Activated T-helper 1 cell treated with anti-CD3 and anti-CD28 coated beads, Interleukin-12 subunit alpha, Interleukin-12 subunit beta, Interleukin-2, Interleukin-4 antibody, amounts not matched to agents 30 ng/mL and 10 ng/mL and 1 ng/mL, durations not matched to agents 14 hours and 24 hours and 36 hours (primary cell): ENCODE data around the gene TM4SF1. TPM values are rescaled to one million over a fixed set of nuclear protein-coding genes. Genes with fewer than 3 reads are reported as not detected.
A peak's percentile ranks its signal among the peaks of the same experiment; 100 is the strongest.

Source experiments
- DNase-seq: peaks from one replicate; pipeline ENCODE4 v3.0.0; 2021; ENCODE audit warnings: low spot score
- H3K27ac Mint-ChIP-seq: one replicate; pipeline ENCODE4 v1.8.0; 2021; ENCODE audit warnings: mild to moderate bottlenecking, mixed read lengths
- H3K27me3 Mint-ChIP-seq: one replicate; pipeline ENCODE4 v1.8.0; 2022; ENCODE audit warnings: mild to moderate bottlenecking, moderate library complexity, mixed read lengths; ENCODE audit not compliant: insufficient read depth
- H3K36me3 Mint-ChIP-seq: one replicate; pipeline ENCODE4 v1.8.0; 2021; ENCODE audit warnings: low read depth, mixed read lengths
- H3K4me1 Mint-ChIP-seq: one replicate; pipeline ENCODE4 v1.8.0; 2021; ENCODE audit warnings: low read depth, mixed read lengths
- H3K4me3 Mint-ChIP-seq: one replicate; pipeline ENCODE4 v1.8.0; 2021; ENCODE audit warnings: mild to moderate bottlenecking, moderate library complexity, mixed read lengths
- H3K9me3 Mint-ChIP-seq: one replicate; pipeline ENCODE4 v1.8.0; 2021; ENCODE audit warnings: mixed read lengths
- intact Hi-C: fragments of 100-400 bp; cut with micrococcal nuclease; formaldehyde crosslinking; loops from one replicate; pipeline ENCODE4 v1.15.1; 2024
- total RNA-seq: library from RNA; stranded (reverse); gene quantifications from 2 replicates; pipeline ENCODE4 v1.2.3, GENCODE V29; 2022

The TM4SF1 gene
- 0.13 and 0.22 TPM in 2 replicates for total RNA-seq

- intact Hi-C loops, result no loop called here
- H3K9me3 Mint-ChIP-seq, result no peaks in the 10 kb centered on the region
- no peaks in the 10 kb centered on the region for H3K36me3 Mint-ChIP-seq
- H3K4me3 Mint-ChIP-seq, result peak within 1 kb of the TSS; percentile 35
- peaks cover 6% of the 10 kb centered on the region for H3K4me1 Mint-ChIP-seq
- H3K27ac Mint-ChIP-seq, result no peak within 1 kb of the TSS
- H3K27me3 Mint-ChIP-seq, result peaks cover 5% of the 10 kb centered on the region
- DNase-seq, result no peak
These were observed at the start of gene TM4SF1 for GRCh38 chr3:149377408-149378364. TM4SF1 (minus strand) TSS chr3:149377649; CDS start chr3:149377547, 102 bp downstream.

GRCh38 chr3:149426325-149426724 is 48.9 kb upstream of the TM4SF1 start:
- Mint-ChIP-seq H3K4me1 (no peaks in the 10 kb centered on the region), H3K27me3 (peaks cover 29% of the 10 kb centered on the region), H3K27ac (no peak overlapping the region), H3K9me3 (no peaks in the 10 kb centered on the region), H3K4me3 (no peak overlapping the region), H3K36me3 (no peaks in the 10 kb centered on the region)
- no peak for DNase-seq
- intact Hi-C loops, result no loop called here

DNA sequence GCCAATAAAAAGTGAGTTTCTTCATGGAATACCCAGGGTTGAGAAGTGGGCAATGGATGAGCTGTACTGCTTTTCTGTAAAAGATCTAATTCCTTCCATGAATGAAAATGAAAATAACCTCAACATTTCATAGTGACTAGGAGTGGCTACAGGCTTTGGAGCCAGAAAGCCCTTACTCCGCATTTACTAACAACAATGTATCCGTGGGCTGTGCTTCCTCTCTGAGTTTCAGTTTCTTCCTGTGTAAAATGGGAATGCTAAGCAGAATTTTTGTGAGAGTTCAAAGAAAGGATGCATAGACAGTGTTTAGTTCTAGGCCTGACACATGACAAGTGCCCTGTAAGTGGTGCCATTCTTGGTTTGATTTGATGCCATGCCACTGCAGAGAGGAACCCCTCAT is 47.5 kb upstream of the TM4SF1 start:
- no peaks in the 10 kb centered on the region for H3K9me3 Mint-ChIP-seq
- no peak overlapping the region for H3K4me3 Mint-ChIP-seq
- H3K4me1 Mint-ChIP-seq, result no peaks in the 10 kb centered on the region
- H3K27ac Mint-ChIP-seq, result no peak overlapping the region
- no peak for DNase-seq
- H3K36me3 Mint-ChIP-seq, result no peaks in the 10 kb centered on the region
- intact Hi-C loops, result no loop called here
- H3K27me3 Mint-ChIP-seq, result peaks cover 22% of the 10 kb centered on the region

DNA sequence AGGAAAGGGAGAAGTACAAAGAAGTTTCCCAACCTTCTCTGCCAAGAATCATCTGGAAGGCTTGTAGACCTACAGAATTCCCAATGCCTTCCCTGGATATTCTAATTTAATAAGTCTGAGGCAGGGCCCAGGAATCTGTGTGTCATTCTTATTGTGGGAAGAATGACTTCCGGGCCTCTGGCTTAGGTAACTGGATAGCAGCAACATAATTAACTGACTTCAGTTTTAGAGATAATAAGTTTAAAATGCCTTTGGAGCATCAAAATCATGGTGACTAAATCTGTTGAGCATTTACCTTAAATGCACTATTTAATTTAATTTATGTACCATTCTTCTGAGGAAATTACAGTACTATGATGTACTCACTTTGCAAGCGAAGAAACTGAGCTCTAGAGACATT is 44.3 kb upstream of the TM4SF1 start:
- no peaks in the 10 kb centered on the region for H3K36me3 Mint-ChIP-seq
- H3K4me3 Mint-ChIP-seq, result no peak overlapping the region
- DNase-seq, result no peak
- peaks cover 6% of the 10 kb centered on the region for H3K4me1 Mint-ChIP-seq
- peaks cover 5% of the 10 kb centered on the region for H3K27me3 Mint-ChIP-seq
- intact Hi-C loops, result no loop called here
- H3K27ac Mint-ChIP-seq, result no peak overlapping the region
- no peaks in the 10 kb centered on the region for H3K9me3 Mint-ChIP-seq

- peaks cover under 1% of the 10 kb centered on the region for H3K9me3 Mint-ChIP-seq
- no peak for DNase-seq
- H3K4me3 Mint-ChIP-seq, result no peak overlapping the region
- intact Hi-C loops, result no loop called here
- H3K36me3 Mint-ChIP-seq, result no peaks in the 10 kb centered on the region
- H3K27ac Mint-ChIP-seq, result no peak overlapping the region
- peaks cover 3% of the 10 kb centered on the region for H3K27me3 Mint-ChIP-seq
- H3K4me1 Mint-ChIP-seq, result peaks cover 22% of the 10 kb centered on the region
These were observed 42.4 kb upstream of the TM4SF1 start for GRCh38 chr3:149419816-149420215.

DNA sequence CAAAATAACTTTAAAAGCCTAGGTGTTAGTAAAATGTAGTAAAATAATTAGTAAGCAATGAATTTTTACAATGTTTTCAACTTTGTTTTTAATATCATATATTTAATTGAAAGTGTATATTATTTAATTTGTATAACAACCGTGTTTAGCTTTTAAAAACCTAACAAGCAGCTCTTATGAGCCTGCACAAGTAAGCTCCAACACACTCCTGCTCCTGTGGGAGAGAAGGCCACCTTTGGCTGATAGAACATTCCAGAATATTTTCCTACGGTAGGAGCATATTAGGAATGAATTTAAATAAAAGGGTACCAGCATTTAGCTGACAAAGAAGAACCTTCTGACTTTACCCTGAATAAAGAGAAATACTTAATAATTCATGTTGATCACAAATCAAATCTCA is 40.3 kb upstream of the TM4SF1 start:
- Mint-ChIP-seq H3K27ac (no peak overlapping the region), H3K4me3 (no peak overlapping the region)

GRCh38 chr3:149417174-149417573 is 39.7 kb upstream of the TM4SF1 start:
- no peaks in the 10 kb centered on the region for H3K36me3 Mint-ChIP-seq
- H3K4me1 Mint-ChIP-seq, result peaks cover 29% of the 10 kb centered on the region
- intact Hi-C loops, result no loop called here
- H3K9me3 Mint-ChIP-seq, result peaks cover 4% of the 10 kb centered on the region
- H3K4me3 Mint-ChIP-seq, result no peak overlapping the region
- H3K27ac Mint-ChIP-seq, result no peak overlapping the region
- DNase-seq, result no peak
- H3K27me3 Mint-ChIP-seq, result peaks cover 3% of the 10 kb centered on the region

More for the DNA sequence above, 40.3 kb upstream of the TM4SF1 start:
- intact Hi-C loops, result no loop called here
- Mint-ChIP-seq H3K4me1 (peaks cover 29% of the 10 kb centered on the region), H3K27me3 (peaks cover 3% of the 10 kb centered on the region), H3K36me3 (no peaks in the 10 kb centered on the region), H3K9me3 (peaks cover 4% of the 10 kb centered on the region)
- no peak for DNase-seq

DNA sequence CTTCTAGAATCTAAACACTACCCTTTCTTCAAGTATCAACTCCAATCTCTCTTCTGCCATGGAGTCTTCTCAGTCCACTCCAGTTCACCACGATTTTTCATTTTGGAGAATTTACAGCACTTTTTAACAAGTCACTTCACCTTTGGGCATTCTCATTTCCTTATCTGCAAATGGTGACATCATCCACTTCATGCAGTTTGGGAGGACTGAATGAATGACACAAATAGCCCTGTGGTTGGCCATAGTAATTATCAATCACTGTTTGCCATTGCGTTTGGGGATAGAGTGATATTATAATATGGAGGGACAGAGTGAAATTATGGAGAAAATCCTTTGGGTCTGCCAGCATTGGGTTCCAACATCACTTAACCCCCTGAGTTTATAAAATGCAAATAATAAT is 38.0 kb upstream of the TM4SF1 start:
- peaks cover 4% of the 10 kb centered on the region for H3K9me3 Mint-ChIP-seq
- peaks cover 29% of the 10 kb centered on the region for H3K4me1 Mint-ChIP-seq

GRCh38 chr3:149414557-149415231 is 37.2 kb upstream of the TM4SF1 start:
- peaks cover 29% of the 10 kb centered on the region for H3K4me1 Mint-ChIP-seq
- no peak for DNase-seq
- peaks cover 4% of the 10 kb centered on the region for H3K9me3 Mint-ChIP-seq
- intact Hi-C loops, result no loop called here
- no peaks in the 10 kb centered on the region for H3K27me3 Mint-ChIP-seq
- H3K4me3 Mint-ChIP-seq, result no peak overlapping the region
- no peaks in the 10 kb centered on the region for H3K36me3 Mint-ChIP-seq
- H3K27ac Mint-ChIP-seq, result no peak overlapping the region

More for the DNA sequence above, 38.0 kb upstream of the TM4SF1 start:
- Mint-ChIP-seq H3K4me3 (no peak overlapping the region), H3K27me3 (no peaks in the 10 kb centered on the region), H3K36me3 (no peaks in the 10 kb centered on the region), H3K27ac (no peak overlapping the region)
- DNase-seq, result no peak
- intact Hi-C loops, result no loop called here

GRCh38 chr3:149411583-149411982 is 34.1 kb upstream of the TM4SF1 start:
- intact Hi-C loops, result no loop called here
- Mint-ChIP-seq H3K27me3 (peaks cover 6% of the 10 kb centered on the region), H3K27ac (no peak overlapping the region), H3K9me3 (peaks cover 4% of the 10 kb centered on the region), H3K4me1 (peaks cover 21% of the 10 kb centered on the region), H3K36me3 (no peaks in the 10 kb centered on the region), H3K4me3 (no peak overlapping the region)
- DNase-seq, result no peak

GRCh38 chr3:149409351-149409750 is 31.9 kb upstream of the TM4SF1 start:
- intact Hi-C loops, result no loop called here
- no peak for DNase-seq
- no peaks in the 10 kb centered on the region for H3K9me3 Mint-ChIP-seq
- no peak overlapping the region for H3K27ac Mint-ChIP-seq
- H3K27me3 Mint-ChIP-seq, result peaks cover 10% of the 10 kb centered on the region
- H3K4me1 Mint-ChIP-seq, result peaks cover 2% of the 10 kb centered on the region
- H3K4me3 Mint-ChIP-seq, result no peak overlapping the region
- H3K36me3 Mint-ChIP-seq, result no peaks in the 10 kb centered on the region

- intact Hi-C loops, result no loop called here
- Mint-ChIP-seq H3K27ac (no peak overlapping the region), H3K4me1 (no peaks in the 10 kb centered on the region), H3K36me3 (no peaks in the 10 kb centered on the region), H3K4me3 (no peak overlapping the region), H3K27me3 (peaks cover 14% of the 10 kb centered on the region), H3K9me3 (no peaks in the 10 kb centered on the region)
- DNase-seq, result no peak
These were observed 30.4 kb upstream of the TM4SF1 start for GRCh38 chr3:149407898-149408297.

DNA sequence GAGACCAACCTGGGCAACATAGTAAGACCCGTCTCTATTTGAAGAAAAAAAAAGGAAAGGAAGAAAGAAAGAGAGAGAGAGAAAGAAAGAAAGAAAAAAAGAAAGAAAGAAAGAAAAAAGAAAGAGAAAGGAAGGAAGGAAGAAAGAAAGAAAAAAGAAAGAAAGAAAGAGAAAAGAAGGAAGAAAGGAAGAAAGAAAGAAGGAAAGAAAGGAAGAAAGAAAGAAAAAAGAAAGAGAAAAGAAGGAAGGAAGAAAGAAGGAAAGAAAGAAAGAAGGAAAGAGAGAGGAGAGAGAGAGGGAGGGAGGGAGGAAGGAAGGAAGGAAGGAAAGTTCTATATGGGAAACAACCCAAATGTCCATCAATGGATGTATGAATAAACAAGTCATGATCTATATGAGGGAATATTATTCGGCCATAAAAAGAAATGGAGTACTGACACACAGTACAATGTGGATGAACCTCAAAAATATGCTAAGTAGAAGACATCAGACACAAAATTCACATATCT is 28.8 kb upstream of the TM4SF1 start:
- no peaks in the 10 kb centered on the region for H3K36me3 Mint-ChIP-seq
- no peaks in the 10 kb centered on the region for H3K9me3 Mint-ChIP-seq
- DNase-seq, result no peak
- H3K27ac Mint-ChIP-seq, result no peak overlapping the region
- H3K4me1 Mint-ChIP-seq, result no peaks in the 10 kb centered on the region
- intact Hi-C loops, result no loop called here
- peaks cover 18% of the 10 kb centered on the region for H3K27me3 Mint-ChIP-seq
- no peak overlapping the region for H3K4me3 Mint-ChIP-seq
